CD8-positive, alpha-beta memory T cell (primary cell): ENCODE measurements around the gene SMAP1. TPM values are rescaled to one million over a fixed set of nuclear protein-coding genes. Genes with fewer than 3 reads are reported as not detected.
A peak's percentile ranks its signal among the peaks of the same experiment; 100 is the strongest.

Experiments used
- CTCF ChIA-PET: fragments of 350-600 bp; sonication (Branson Sonifier 250); formaldehyde crosslinking; loops from one replicate; lab custom pipeline; 2021; ENCODE audit warnings: antibody characterized with exemption; lab: Charles Lee
- POLR2A ChIA-PET: fragments of 350-600 bp; sonication (Branson Sonifier 250); formaldehyde crosslinking; loops from one replicate; lab custom pipeline; 2021; ENCODE audit warnings: antibody characterized with exemption; lab: Charles Lee
- DNase-seq, 5 donors: peaks; one replicate each; pipeline versions ENCODE4 v3.0.0 to v3.0.0-alpha.2; 2020 to 2022; ENCODE audit warnings: mixed read lengths in 1 of 5
- H3K27ac ChIP-seq: one replicate; pipeline ENCODE4 v1.7.0; 2013; ENCODE audit warnings: low read depth, mild to moderate bottlenecking, low read length, moderate library complexity
- H3K27me3 ChIP-seq: 2 replicates; pipeline ENCODE4 v1.7.0; 2013; ENCODE audit warnings: low read length, mild to moderate bottlenecking; ENCODE audit not compliant: insufficient read depth, poor library complexity, severe bottlenecking
- H3K36me3 ChIP-seq: 2 replicates; pipeline ENCODE4 v1.7.0; 2013; ENCODE audit warnings: mild to moderate bottlenecking, low read length, moderate library complexity; ENCODE audit not compliant: insufficient read depth
- H3K4me1 ChIP-seq: 2 replicates; pipeline ENCODE4 v1.7.0; 2013; ENCODE audit warnings: mild to moderate bottlenecking, low read length, moderate library complexity; ENCODE audit not compliant: insufficient read depth
- H3K4me3 ChIP-seq: 2 replicates; pipeline ENCODE4 v1.7.0; 2013; ENCODE audit warnings: mild to moderate bottlenecking, low read length
- H3K9me3 ChIP-seq: 2 replicates; pipeline ENCODE4 v1.7.0; 2013; ENCODE audit warnings: mild to moderate bottlenecking, low read length
- H3K27ac Mint-ChIP-seq, 8 donors: one replicate each; pipeline ENCODE4 v1.8.0; 2020 to 2021; ENCODE audit warnings: mixed read lengths in 8 of 8, mild to moderate bottlenecking in 6 of 8, inconsistent platforms in 3 of 8, moderate library complexity in 3 of 8
- H3K27me3 Mint-ChIP-seq, 2 donors: one replicate each; pipeline ENCODE4 v1.8.0; 2020 to 2021; ENCODE audit warnings: mixed read lengths in 2 of 2, mild to moderate bottlenecking in 1 of 2, moderate library complexity in 1 of 2
- H3K36me3 Mint-ChIP-seq, 3 donors: one replicate each; pipeline ENCODE4 v1.8.0; 2020 to 2021; ENCODE audit warnings: mixed read lengths in 3 of 3, inconsistent platforms in 1 of 3, mild to moderate bottlenecking in 1 of 3
- H3K4me1 Mint-ChIP-seq, 3 donors: one replicate each; pipeline ENCODE4 v1.8.0; 2020 to 2021; ENCODE audit warnings: mixed read lengths in 3 of 3, inconsistent platforms in 1 of 3, mild to moderate bottlenecking in 1 of 3
- H3K4me3 Mint-ChIP-seq, 7 donors: one replicate each; pipeline ENCODE4 v1.8.0; 2020 to 2021; ENCODE audit warnings: mixed read lengths in 7 of 7, mild to moderate bottlenecking in 6 of 7, moderate library complexity in 4 of 7, inconsistent platforms in 2 of 7
- H3K9me3 Mint-ChIP-seq, 5 donors: one replicate each; pipeline ENCODE4 v1.8.0; 2020 to 2022; ENCODE audit warnings: mixed read lengths in 5 of 5, mild to moderate bottlenecking in 3 of 5, moderate library complexity in 2 of 5, inconsistent platforms in 1 of 5
- polyA plus RNA-seq: library from polyadenylated mRNA; unstranded; fragments of 300-500 nt; fragmentation: Illumina TruSeq; gene quantifications from one replicate; pipeline ENCODE4 v1.2.3, GENCODE V29; 2021
- total RNA-seq, 2 experiments: library from RNA; stranded (reverse); gene quantifications; one replicate each; pipeline ENCODE4 v1.2.3, GENCODE V29; 2021

The SMAP1 gene
- total and polyA plus RNA-seq, 3 experiments from 2014 or later, result 20.1 to 29.8 (median 23.8) TPM

GRCh38 chr6:70706491-70707123 lies 38.9 kb downstream of the SMAP1 start:
- Histone ChIP-seq H3K36me3 (no peaks in the 10 kb centered on the region), H3K4me3 (no peak overlapping the region), H3K4me1 (peaks cover 6% of the 10 kb centered on the region), H3K9me3 (no peaks in the 10 kb centered on the region), H3K27me3 (no peaks in the 10 kb centered on the region), H3K27ac (no peak overlapping the region)
- peaks cover 0 to 8% (median 8%) of the 10 kb centered on the region in 3 donors for H3K36me3 Mint-ChIP-seq
- CTCF ChIA-PET, result interaction anchor here (1.0 to 6.5 kb wide), 8 partner anchors 8 to 249 kb away, joined by 3 to 58 read pairs (median 6); partner anchors contain the start of gene B3GAT2
- H3K4me1 Mint-ChIP-seq, result peaks cover 41 to 77% (median 71%) of the 10 kb centered on the region in 3 donors
- peak in 2 of 5 donors; percentile 30 to 39 for DNase-seq
- POLR2A ChIA-PET, result no interaction called here
- H3K27ac Mint-ChIP-seq, result peak overlapping the region in 1 of 8 donors; percentile 85
- H3K27me3 Mint-ChIP-seq, result no peaks in the 10 kb centered on the region
- H3K9me3 Mint-ChIP-seq, result no peaks in the 10 kb centered on the region
- H3K4me3 Mint-ChIP-seq, result no peak overlapping the region

DNA sequence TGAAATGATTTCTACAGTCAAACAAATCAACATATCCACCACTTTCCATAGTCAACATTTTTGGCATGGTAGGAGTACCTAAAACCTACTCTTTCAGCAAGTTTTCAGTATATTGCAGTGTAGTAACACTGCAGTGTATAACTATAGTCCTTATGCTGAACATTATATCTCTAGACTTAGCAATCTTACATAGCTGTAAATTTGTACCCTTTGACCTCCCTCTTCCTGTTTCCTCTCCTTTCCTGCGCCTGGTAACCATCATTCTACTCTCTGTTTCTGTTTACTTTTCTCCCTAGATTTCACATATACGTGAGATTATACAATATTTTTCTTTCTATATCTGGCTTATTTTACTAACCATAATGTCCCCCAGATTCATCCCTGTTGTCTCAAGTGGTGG lies 40.2 kb downstream of the SMAP1 start:
- H3K9me3 ChIP-seq, result no peaks in the 10 kb centered on the region
- H3K27me3 ChIP-seq, result no peaks in the 10 kb centered on the region
- ChIA-PET POLR2A (no interaction called here), CTCF (interaction anchor here (1.3 to 6.5 kb wide), 6 partner anchors 9 to 248 kb away, joined by 3 to 58 read pairs (median 9); partner anchors contain the start of gene B3GAT2)
- peaks cover 41 to 76% (median 72%) of the 10 kb centered on the region in 3 donors for H3K4me1 Mint-ChIP-seq
- H3K36me3 ChIP-seq, result no peaks in the 10 kb centered on the region
- peak overlapping the region in 7 of 8 donors; percentile 2 to 85 (median 33) for H3K27ac Mint-ChIP-seq
- H3K4me3 ChIP-seq, result no peak overlapping the region
- no peak overlapping the region for H3K27ac ChIP-seq
- H3K4me1 ChIP-seq, result peaks cover 6% of the 10 kb centered on the region
- H3K4me3 Mint-ChIP-seq, result peak overlapping the region in 2 of 7 donors; percentile 3 to 45
- H3K27me3 Mint-ChIP-seq, result no peaks in the 10 kb centered on the region
- peaks cover 0 to 4% (median 3%) of the 10 kb centered on the region in 3 donors for H3K36me3 Mint-ChIP-seq
- no peak for DNase-seq
- no peaks in the 10 kb centered on the region for H3K9me3 Mint-ChIP-seq

GRCh38 chr6:70708448-70708847 lies 40.8 kb downstream of the SMAP1 start:
- POLR2A ChIA-PET, result no interaction called here
- DNase-seq, result no peak
- H3K4me3 Mint-ChIP-seq, result no peak overlapping the region
- no peaks in the 10 kb centered on the region for H3K27me3 Mint-ChIP-seq
- Histone ChIP-seq H3K27ac (no peak overlapping the region), H3K4me1 (peaks cover 6% of the 10 kb centered on the region), H3K27me3 (no peaks in the 10 kb centered on the region), H3K9me3 (no peaks in the 10 kb centered on the region), H3K36me3 (no peaks in the 10 kb centered on the region), H3K4me3 (no peak overlapping the region)
- H3K36me3 Mint-ChIP-seq, result peaks cover 1 to 4% (median 3%) of the 10 kb centered on the region in 3 donors
- CTCF ChIA-PET, result interaction anchor here (1.9 to 6.5 kb wide), 2 partner anchors 9 to 177 kb away, joined by 12 to 58 read pairs; no protein-coding TSS in a partner anchor
- H3K9me3 Mint-ChIP-seq, result peaks cover 0 to 5% (median 0%) of the 10 kb centered on the region in 5 donors
- H3K27ac Mint-ChIP-seq, result peak overlapping the region in 1 of 8 donors; percentile 24
- peaks cover 46 to 78% (median 77%) of the 10 kb centered on the region in 3 donors for H3K4me1 Mint-ChIP-seq

DNA sequence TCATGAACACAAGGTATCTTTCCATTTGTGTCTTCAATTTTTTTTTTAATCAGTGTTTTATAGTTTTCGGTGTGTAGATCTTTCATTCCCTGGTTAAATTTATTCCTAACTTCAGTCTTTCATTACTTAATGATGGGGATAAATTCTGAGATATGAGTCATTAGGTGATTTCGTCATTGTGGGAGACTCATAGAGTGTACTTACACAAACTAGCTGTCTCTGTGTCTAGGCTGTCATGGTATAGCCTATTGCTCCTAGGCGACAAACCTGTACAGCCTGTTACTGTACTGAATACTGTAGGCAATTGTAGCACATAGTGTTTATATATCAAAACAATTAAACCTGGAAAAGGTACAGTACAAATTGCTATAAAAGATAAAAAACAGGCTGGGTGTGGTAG lies 42.1 kb downstream of the SMAP1 start:
- Histone ChIP-seq H3K4me1 (peaks cover 6% of the 10 kb centered on the region), H3K36me3 (no peaks in the 10 kb centered on the region), H3K4me3 (no peak overlapping the region), H3K27ac (no peak overlapping the region), H3K27me3 (no peaks in the 10 kb centered on the region), H3K9me3 (peaks cover 4% of the 10 kb centered on the region)
- DNase-seq, result no peak
- Mint-ChIP-seq H3K4me3 (no peak overlapping the region), H3K9me3 (peaks cover 4 to 19% (median 9%) of the 10 kb centered on the region in 5 donors), H3K27ac (peak overlapping the region in 1 of 8 donors; percentile 8), H3K27me3 (no peaks in the 10 kb centered on the region), H3K4me1 (peaks cover 48 to 73% (median 73%) of the 10 kb centered on the region in 3 donors), H3K36me3 (peaks cover 5 to 10% (median 8%) of the 10 kb centered on the region in 3 donors)
- POLR2A ChIA-PET, result no interaction called here
- CTCF ChIA-PET, result interaction anchor here (1.2 to 6.5 kb wide), 2 partner anchors 175 to 246 kb away, joined by 6 to 58 read pairs; no protein-coding TSS in a partner anchor

- no peak overlapping the region for H3K27ac ChIP-seq
- no peaks in the 10 kb centered on the region for H3K36me3 ChIP-seq
- Mint-ChIP-seq H3K4me1 (peaks cover 51 to 65% (median 61%) of the 10 kb centered on the region in 3 donors), H3K4me3 (peak overlapping the region in 1 of 7 donors; percentile 38), H3K27ac (peak overlapping the region in 1 of 8 donors; percentile 21), H3K9me3 (peaks cover 7 to 23% (median 18%) of the 10 kb centered on the region in 5 donors), H3K36me3 (peaks cover 7 to 29% (median 13%) of the 10 kb centered on the region in 3 donors), H3K27me3 (no peaks in the 10 kb centered on the region)
- H3K27me3 ChIP-seq, result no peaks in the 10 kb centered on the region
- H3K4me1 ChIP-seq, result peaks cover 18% of the 10 kb centered on the region
- CTCF ChIA-PET, result no interaction called here
- DNase-seq, result no peak
- peaks cover 10% of the 10 kb centered on the region for H3K9me3 ChIP-seq
- H3K4me3 ChIP-seq, result no peak overlapping the region
- POLR2A ChIA-PET, result no interaction called here
Measured at GRCh38 chr6:70714716-70715257, 47.1 kb downstream of the SMAP1 start.

DNA sequence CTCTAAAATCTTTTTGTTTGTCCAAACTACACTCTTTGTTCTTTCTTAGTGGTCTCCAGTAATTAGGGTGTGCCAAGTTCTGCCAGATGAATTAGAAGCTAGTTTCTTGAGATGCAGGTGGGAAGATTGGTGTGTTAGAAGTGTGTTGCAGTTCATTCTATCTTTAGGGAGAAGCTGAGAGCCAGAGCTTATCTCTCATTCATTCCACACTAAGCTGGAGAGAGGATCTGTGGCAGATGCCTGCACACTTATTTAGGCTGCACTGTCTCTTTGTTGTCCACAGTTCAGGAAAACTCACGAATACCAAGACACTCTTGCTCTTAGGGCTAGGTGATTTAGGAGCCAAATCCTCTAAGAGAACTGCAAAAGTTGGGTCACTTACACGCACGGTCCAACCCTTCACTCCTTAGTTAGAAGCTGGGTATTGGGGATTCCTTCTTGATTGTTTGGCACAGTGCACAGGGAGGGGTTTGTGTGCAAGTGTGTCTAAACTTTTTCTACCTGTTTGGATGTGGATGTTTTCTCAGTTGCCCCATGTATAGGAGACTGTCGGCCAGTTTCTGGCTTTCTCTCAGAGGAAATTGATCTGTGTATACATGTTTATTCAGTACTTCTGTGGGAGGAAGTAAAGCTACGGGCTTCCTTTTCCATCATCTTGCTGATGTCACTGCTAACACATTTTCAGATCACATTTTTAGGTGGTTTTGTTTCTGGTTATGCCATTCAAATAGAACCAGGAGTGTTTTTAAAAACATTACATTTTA lies 49.5 kb downstream of the SMAP1 start:
- CTCF ChIA-PET, result interaction anchor here (1.4 to 3.5 kb wide), 2 partner anchors 10 to 14 kb away, joined by 3 to 12 read pairs; no protein-coding TSS in a partner anchor

GRCh38 chr6:70724524-70724923 lies 56.8 kb downstream of the SMAP1 start:
- H3K27ac Mint-ChIP-seq, result peak overlapping the region in 5 of 8 donors; percentile 13 to 84 (median 42)
- H3K27me3 Mint-ChIP-seq, result no peaks in the 10 kb centered on the region
- Histone ChIP-seq H3K4me3 (no peak overlapping the region), H3K27ac (no peak overlapping the region), H3K27me3 (no peaks in the 10 kb centered on the region), H3K9me3 (no peaks in the 10 kb centered on the region), H3K36me3 (no peaks in the 10 kb centered on the region), H3K4me1 (peaks cover 6% of the 10 kb centered on the region)
- DNase-seq, result no peak
- POLR2A ChIA-PET, result no interaction called here
- CTCF ChIA-PET, result no interaction called here
- H3K4me1 Mint-ChIP-seq, result peaks cover 42 to 85% (median 76%) of the 10 kb centered on the region in 3 donors
- peak overlapping the region in 4 of 7 donors; percentile 2 to 57 (median 54) for H3K4me3 Mint-ChIP-seq
- H3K36me3 Mint-ChIP-seq, result peaks cover 3 to 16% (median 4%) of the 10 kb centered on the region in 3 donors
- no peaks in the 10 kb centered on the region for H3K9me3 Mint-ChIP-seq

More for the DNA sequence above, 49.5 kb downstream of the SMAP1 start:
- H3K27ac Mint-ChIP-seq, result peak overlapping the region; percentile 3 to 92 (median 63)
- Histone ChIP-seq H3K27ac (no peak overlapping the region), H3K36me3 (no peaks in the 10 kb centered on the region), H3K4me1 (peaks cover 18% of the 10 kb centered on the region), H3K9me3 (peaks cover 10% of the 10 kb centered on the region), H3K27me3 (no peaks in the 10 kb centered on the region), H3K4me3 (no peak overlapping the region)
- H3K4me1 Mint-ChIP-seq, result peaks cover 57 to 75% (median 67%) of the 10 kb centered on the region in 3 donors
- no peaks in the 10 kb centered on the region for H3K27me3 Mint-ChIP-seq
- H3K36me3 Mint-ChIP-seq, result peaks cover 7 to 33% (median 20%) of the 10 kb centered on the region in 3 donors
- DNase-seq, result peak in 2 of 5 donors; percentile 25 to 45
- POLR2A ChIA-PET, result no interaction called here
- H3K4me3 Mint-ChIP-seq, result peak overlapping the region in 6 of 7 donors; percentile 0 to 59 (median 31)
- peaks cover 7 to 23% (median 18%) of the 10 kb centered on the region in 5 donors for H3K9me3 Mint-ChIP-seq
